GM10266 (cell line): ENCODE results near the gene ZNF827.

Source experiments
- DNase-seq: peaks from one replicate; pipeline ENCODE4 v3.0.0; 2012; ENCODE audit errors: extremely low spot score
- TF ChIP-seq, protein P1 (sequence below): IDR thresholded peaks from 2 replicates; pipeline ENCODE4 v1.5.1; 2012; ENCODE audit warnings: mild to moderate bottlenecking, low read depth; ENCODE audit not compliant: control insufficient read depth, insufficient read depth; ENCODE audit errors: missing control alignments

Gene ZNF827

DNA sequence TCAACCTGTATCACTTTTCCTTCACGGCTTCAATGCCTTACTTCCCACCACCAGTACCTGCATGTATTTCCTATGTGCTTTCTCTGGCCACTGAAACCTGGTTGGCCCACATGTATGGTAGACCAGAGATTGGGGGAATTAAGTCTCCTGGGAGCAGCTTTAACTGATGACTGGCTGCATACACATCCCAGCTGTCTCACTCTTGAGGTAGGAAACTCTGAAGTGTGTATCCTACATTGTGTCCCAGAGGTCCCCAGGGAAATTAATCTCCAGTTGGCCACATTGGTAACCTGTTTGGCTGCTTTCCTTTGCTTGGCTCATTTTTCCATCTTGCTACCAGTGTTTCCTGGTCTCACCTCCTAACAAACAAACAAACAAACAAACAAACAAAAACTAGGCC lies 124.4 kb downstream of the ZNF827 start:
- DNase-seq: no peak
- TF ChIP-seq, protein P1, sequence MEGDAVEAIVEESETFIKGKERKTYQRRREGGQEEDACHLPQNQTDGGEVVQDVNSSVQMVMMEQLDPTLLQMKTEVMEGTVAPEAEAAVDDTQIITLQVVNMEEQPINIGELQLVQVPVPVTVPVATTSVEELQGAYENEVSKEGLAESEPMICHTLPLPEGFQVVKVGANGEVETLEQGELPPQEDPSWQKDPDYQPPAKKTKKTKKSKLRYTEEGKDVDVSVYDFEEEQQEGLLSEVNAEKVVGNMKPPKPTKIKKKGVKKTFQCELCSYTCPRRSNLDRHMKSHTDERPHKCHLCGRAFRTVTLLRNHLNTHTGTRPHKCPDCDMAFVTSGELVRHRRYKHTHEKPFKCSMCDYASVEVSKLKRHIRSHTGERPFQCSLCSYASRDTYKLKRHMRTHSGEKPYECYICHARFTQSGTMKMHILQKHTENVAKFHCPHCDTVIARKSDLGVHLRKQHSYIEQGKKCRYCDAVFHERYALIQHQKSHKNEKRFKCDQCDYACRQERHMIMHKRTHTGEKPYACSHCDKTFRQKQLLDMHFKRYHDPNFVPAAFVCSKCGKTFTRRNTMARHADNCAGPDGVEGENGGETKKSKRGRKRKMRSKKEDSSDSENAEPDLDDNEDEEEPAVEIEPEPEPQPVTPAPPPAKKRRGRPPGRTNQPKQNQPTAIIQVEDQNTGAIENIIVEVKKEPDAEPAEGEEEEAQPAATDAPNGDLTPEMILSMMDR: no peak

DNA sequence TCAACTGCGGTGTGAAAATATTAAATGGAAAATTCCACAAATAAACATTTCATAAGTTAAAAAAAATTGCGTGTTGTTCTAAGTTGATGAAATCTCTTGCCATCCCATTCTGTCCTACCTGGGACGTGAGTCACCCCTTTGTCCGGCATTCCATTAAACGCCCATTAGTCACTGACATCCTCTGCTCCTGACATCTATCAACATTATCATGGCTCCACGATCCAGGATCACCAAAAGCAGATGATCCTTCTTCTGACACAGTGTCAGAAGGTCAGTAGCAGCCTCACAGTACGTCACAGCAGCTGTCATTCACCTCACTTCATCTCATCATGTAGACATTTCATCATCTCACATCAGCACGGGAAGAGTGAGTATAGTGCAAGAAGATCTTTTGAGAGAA lies 125.7 kb downstream of the ZNF827 start:
- no peak for DNase-seq
- TF ChIP-seq, protein P1: no peak

DNA sequence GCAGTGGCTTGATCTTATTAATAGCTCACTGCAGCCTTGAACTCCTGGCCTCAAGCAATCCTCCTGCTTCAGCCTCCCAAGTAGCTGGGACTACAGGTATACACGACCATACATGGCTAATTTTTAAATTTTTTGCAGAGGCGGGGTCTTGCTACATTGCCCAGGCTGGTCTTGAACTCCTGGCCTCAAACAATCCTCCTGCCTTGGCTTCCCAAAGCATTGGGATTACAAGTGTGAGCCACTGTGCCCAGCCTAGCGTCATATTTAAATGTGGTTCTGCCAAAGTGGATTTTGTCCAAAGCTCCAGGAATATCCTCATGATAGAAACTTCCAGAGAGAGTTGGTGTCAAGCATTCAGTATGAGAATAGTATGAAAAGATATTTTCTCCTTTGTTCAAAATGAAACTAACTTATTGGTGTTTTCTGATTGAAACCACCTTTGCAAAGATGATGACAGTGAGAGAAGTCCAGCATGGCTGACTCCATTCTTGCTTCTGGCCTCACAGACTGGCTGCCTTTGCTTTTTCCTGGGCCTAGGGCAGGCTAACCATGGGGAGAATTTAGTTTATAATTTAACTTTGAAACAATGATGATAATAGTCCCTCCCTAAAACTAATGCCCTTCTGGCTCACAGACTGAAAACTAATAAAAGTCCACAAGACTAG lies 129.6 kb downstream of the ZNF827 start:
- TF ChIP-seq, protein P1: no peak
- DNase-seq: no peak

DNA sequence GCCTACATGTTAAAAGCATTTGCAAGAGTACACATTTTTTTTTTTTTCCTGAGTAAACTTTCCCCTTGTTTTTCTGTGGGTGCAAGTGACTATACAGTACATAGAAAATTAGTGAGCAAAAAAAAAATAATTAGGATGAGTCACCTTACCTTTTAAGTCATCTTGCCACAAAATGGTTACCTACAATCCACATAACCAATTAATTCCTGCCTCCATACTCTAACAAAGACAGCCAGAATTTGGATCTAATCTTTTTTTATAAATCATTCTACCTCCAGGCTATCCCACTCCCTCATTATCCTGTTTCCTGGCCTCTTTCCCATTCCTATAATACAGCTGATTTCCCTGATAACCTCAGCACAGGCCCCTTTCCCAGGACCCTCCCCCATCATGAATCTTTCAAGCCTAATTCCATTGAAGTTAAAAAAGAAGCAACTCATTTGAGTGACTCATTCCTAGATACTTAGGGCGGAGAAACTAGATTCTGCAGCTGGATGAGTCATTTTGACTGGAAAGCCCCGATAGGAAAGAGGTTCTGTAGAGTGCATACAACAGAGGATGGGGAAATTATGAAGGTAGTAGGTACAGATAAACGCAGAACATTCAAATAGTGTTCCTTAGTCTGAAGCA lies 130.5 kb downstream of the ZNF827 start:
- peak; percentile 47 for DNase-seq

DNA sequence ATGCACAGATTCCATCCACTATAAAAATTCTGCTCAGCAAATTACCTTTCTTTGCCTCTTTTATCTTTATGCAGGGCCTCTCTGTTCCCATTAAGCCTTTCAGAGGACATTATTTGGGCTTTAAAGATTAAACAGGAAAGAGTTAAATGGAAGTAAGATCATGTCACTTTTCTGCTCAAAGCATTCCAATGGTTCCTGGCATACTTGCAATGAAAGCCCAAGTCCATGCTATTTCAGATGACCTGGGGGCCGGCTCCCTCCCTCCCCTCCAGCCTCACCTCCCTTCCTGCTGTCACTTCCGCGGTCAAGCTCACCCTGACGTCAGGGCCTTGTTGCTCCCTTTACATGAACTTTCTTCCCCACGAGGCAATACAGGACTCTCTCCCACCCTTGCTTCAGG lies 133.1 kb downstream of the ZNF827 start:
- TF ChIP-seq, protein P1: no peak
- no peak for DNase-seq

More for the DNA sequence above, 130.5 kb downstream of the ZNF827 start:
- TF ChIP-seq, protein P1: no peak

DNA sequence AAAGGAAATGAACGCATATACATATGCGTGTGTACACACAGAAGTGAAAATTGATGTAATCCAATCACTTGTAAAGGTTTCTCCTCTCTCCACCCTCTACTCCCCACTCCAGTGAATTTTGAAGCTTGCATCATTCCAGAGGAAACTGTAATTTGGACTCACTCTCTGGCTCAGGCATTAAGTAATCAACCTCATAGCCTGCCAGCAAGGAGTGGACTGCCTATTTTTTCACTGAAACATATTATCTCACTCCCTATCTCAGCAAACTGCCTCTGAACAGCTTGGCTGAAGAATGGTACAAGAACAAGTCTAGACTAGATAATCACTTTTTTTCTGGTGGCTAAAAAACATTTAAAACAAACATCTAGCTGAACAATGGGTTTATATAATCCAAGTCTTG lies 134.5 kb downstream of the ZNF827 start:
- no peak for DNase-seq
- TF ChIP-seq, protein P1: no peak

DNA sequence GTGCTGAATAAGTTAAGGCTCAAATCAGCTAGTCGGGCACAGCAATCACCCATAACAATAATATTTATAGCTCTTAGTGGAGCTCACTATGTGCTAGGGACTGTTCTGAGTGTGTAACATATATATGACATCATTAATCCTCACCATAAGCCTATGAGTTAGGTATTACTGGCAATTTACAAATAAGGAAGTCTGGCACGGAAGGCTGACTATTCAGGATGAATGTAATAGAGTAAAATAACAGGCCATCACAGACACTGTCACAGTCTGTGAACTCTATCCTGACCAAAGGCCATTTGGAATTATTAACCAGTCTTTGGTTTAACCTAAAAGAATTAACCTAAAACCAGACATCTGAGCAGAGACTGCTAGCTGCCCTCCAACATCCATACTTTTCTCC lies 139.4 kb downstream of the ZNF827 start:
- TF ChIP-seq, protein P1: no peak
- DNase-seq: no peak
